Stimulated activated CD4-positive, alpha-beta T cell treated with anti-CD3 and anti-CD28 coated beads, Interleukin-1b, Interleukin-23, amount 100 ng/mL, for 48 hours (primary cell): ENCODE results near the gene RBM7.

Source experiments
- DNase-seq: peaks from one replicate; pipeline ENCODE4 v3.0.0-alpha.2; 2020

RBM7 gene

GRCh38 chr11:114449845-114450244 lies 49.4 kb downstream of the RBM7 start:
- DNase-seq = no peak

GRCh38 chr11:114452399-114452798 lies 51.9 kb downstream of the RBM7 start:
- DNase-seq = no peak
